CD4-positive, CD25-positive, alpha-beta regulatory T cell (primary cell): ENCODE data around the gene MBNL1. TPM values are rescaled to one million over a fixed set of nuclear protein-coding genes. Genes with fewer than 3 reads are reported as not detected.
"Not testable (repeated sequence)": the region's sequence is repeated elsewhere in the genome, so short reads cannot be mapped to it uniquely, and the experiment has no call there.

Experiments
- ATAC-seq, 2 donors: fragments of 150-1000 bp; cut with Tn5 transposase; one replicate each; pipeline ENCODE4 v1.10.0; 2021; ENCODE audit warnings: low read depth in 2 of 2, moderate number of reproducible peaks in 2 of 2, moderate library complexity in 1 of 2
- DNase-seq, 3 donors: peaks; one replicate each; pipeline versions ENCODE4 v3.0.0 to v3.0.0-alpha.2; 2012 to 2022; ENCODE audit warnings: mixed read lengths in 1 of 3
- H3K27ac ChIP-seq: one replicate; pipeline ENCODE4 v1.7.0; 2013; ENCODE audit warnings: mild to moderate bottlenecking, low read length; ENCODE audit not compliant: insufficient read depth, poor library complexity, severe bottlenecking
- H3K27me3 ChIP-seq: one replicate; pipeline ENCODE4 v1.7.0; 2013; ENCODE audit warnings: low read length; ENCODE audit not compliant: control insufficient read depth, insufficient read depth
- H3K36me3 ChIP-seq: one replicate; pipeline ENCODE4 v1.7.0; 2013; ENCODE audit warnings: mild to moderate bottlenecking, low read length, moderate library complexity; ENCODE audit not compliant: control insufficient read depth, insufficient read depth
- H3K4me1 ChIP-seq: 2 replicates; pipeline ENCODE4 v1.7.0; 2013; ENCODE audit warnings: mild to moderate bottlenecking, low read length; ENCODE audit not compliant: insufficient read depth, control insufficient read depth, poor library complexity, severe bottlenecking
- H3K4me3 ChIP-seq: one replicate; pipeline ENCODE4 v1.7.0; 2013; ENCODE audit warnings: low read depth, mild to moderate bottlenecking, low read length, moderate library complexity
- H3K9me3 ChIP-seq, 2 experiments: 1 replicate in 1 of 2; 2 replicates in 1 of 2; pipeline ENCODE4 v1.7.0; 2013; ENCODE audit warnings: low read length in 2 of 2, mild to moderate bottlenecking in 1 of 2, moderate library complexity in 1 of 2; ENCODE audit not compliant: control insufficient read depth in 2 of 2
- H3K27ac Mint-ChIP-seq, 3 donors: one replicate each; pipeline ENCODE4 v1.8.0; 2020 to 2022; ENCODE audit warnings: mild to moderate bottlenecking in 3 of 3, mixed read lengths in 3 of 3, moderate library complexity in 2 of 3
- H3K27me3 Mint-ChIP-seq: one replicate; pipeline ENCODE4 v1.8.0; 2022; ENCODE audit warnings: mild to moderate bottlenecking, mixed read lengths
- H3K36me3 Mint-ChIP-seq: one replicate; pipeline ENCODE4 v1.8.0; 2020; ENCODE audit warnings: mixed read lengths
- H3K4me1 Mint-ChIP-seq, 4 donors: one replicate each; pipeline ENCODE4 v1.8.0; 2020 to 2022; ENCODE audit warnings: mixed read lengths in 4 of 4, mild to moderate bottlenecking in 1 of 4
- H3K4me3 Mint-ChIP-seq, 4 donors: one replicate each; pipeline ENCODE4 v1.8.0; 2020 to 2022; ENCODE audit warnings: mild to moderate bottlenecking in 4 of 4, mixed read lengths in 4 of 4, moderate library complexity in 3 of 4
- H3K9me3 Mint-ChIP-seq, 7 donors: one replicate each; pipeline ENCODE4 v1.8.0; 2020 to 2022; ENCODE audit warnings: mixed read lengths in 7 of 7, mild to moderate bottlenecking in 3 of 7, moderate library complexity in 2 of 7
- polyA plus RNA-seq, 4 donors: library from polyadenylated mRNA; unstranded; fragments of 300-500 nt; fragmentation: Illumina TruSeq; gene quantifications; one replicate each; pipeline ENCODE4 v1.2.3, GENCODE V29; 2021
- total RNA-seq: library from RNA; stranded (reverse); gene quantifications from one replicate; pipeline ENCODE4 v1.2.3, GENCODE V29; 2022

Gene MBNL1
- total and polyA plus RNA-seq, 5 donors from 2014 or later: 221 to 726 (median 252) TPM

GRCh38 chr3:152331998-152332397, 63.3 kb downstream of the MBNL1 start:
- peaks cover 0 to 3% (median 0%) of the 10 kb centered on the region in 7 donors for H3K9me3 Mint-ChIP-seq
- ATAC-seq (no peak), DNase-seq (no peak)
- H3K4me1 Mint-ChIP-seq: peaks cover 63 to 91% (median 76%) of the 10 kb centered on the region in 4 donors
- Histone ChIP-seq H3K27me3 (no peaks in the 10 kb centered on the region), H3K4me1 (peaks cover 82% of the 10 kb centered on the region), H3K27ac (peak overlapping the region; percentile 50), H3K4me3 (peak overlapping the region; percentile 62), H3K36me3 (peaks cover 16% of the 10 kb centered on the region), H3K9me3 (no peaks in the 10 kb centered on the region)
- peaks cover 27% of the 10 kb centered on the region for H3K36me3 Mint-ChIP-seq
- peak overlapping the region; percentile 42 to 69 (median 61) for H3K4me3 Mint-ChIP-seq
- H3K27me3 Mint-ChIP-seq: no peaks in the 10 kb centered on the region
- peak overlapping the region; percentile 49 to 68 (median 66) for H3K27ac Mint-ChIP-seq

GRCh38 chr3:152333928-152334327, 65.2 kb downstream of the MBNL1 start:
- peaks cover 37% of the 10 kb centered on the region for H3K36me3 Mint-ChIP-seq
- DNase-seq: no peak
- no peaks in the 10 kb centered on the region for H3K27me3 Mint-ChIP-seq
- Histone ChIP-seq H3K36me3 (peaks cover 27% of the 10 kb centered on the region), H3K27ac (peak overlapping the region; percentile 50), H3K27me3 (no peaks in the 10 kb centered on the region), H3K9me3 (no peaks in the 10 kb centered on the region), H3K4me3 (peak overlapping the region; percentile 62), H3K4me1 (peaks cover 74% of the 10 kb centered on the region)
- no peak for ATAC-seq
- peaks cover 0 to 3% (median 0%) of the 10 kb centered on the region in 7 donors for H3K9me3 Mint-ChIP-seq
- peak overlapping the region in 3 of 4 donors; percentile 2 to 62 (median 44) for H3K4me3 Mint-ChIP-seq
- H3K4me1 Mint-ChIP-seq: peaks cover 63 to 88% (median 78%) of the 10 kb centered on the region in 4 donors
- peak overlapping the region; percentile 21 to 68 (median 65) for H3K27ac Mint-ChIP-seq

- ATAC-seq (no peak), DNase-seq (no peak)
- peak overlapping the region; percentile 44 for H3K27ac ChIP-seq
- peaks cover 34% of the 10 kb centered on the region for H3K36me3 ChIP-seq
- H3K27ac Mint-ChIP-seq: peak overlapping the region; percentile 41 to 81 (median 68)
- H3K4me3 Mint-ChIP-seq: peak overlapping the region in 2 of 4 donors; percentile 42 to 48
- no peaks in the 10 kb centered on the region for H3K27me3 Mint-ChIP-seq
- peaks cover 39% of the 10 kb centered on the region for H3K36me3 Mint-ChIP-seq
- peaks cover 66 to 88% (median 80%) of the 10 kb centered on the region in 4 donors for H3K4me1 Mint-ChIP-seq
- peak overlapping the region; percentile 48 for H3K4me3 ChIP-seq
- peaks cover 71% of the 10 kb centered on the region for H3K4me1 ChIP-seq
- H3K9me3 ChIP-seq: no peaks in the 10 kb centered on the region
- peaks cover 0 to 3% (median 0%) of the 10 kb centered on the region in 7 donors for H3K9me3 Mint-ChIP-seq
- no peaks in the 10 kb centered on the region for H3K27me3 ChIP-seq
Measured at GRCh38 chr3:152334761-152335160, 66.0 kb downstream of the MBNL1 start.

GRCh38 chr3:152335273-152335672, 66.5 kb downstream of the MBNL1 start:
- peak overlapping the region; percentile 48 for H3K4me3 ChIP-seq
- peaks cover 39% of the 10 kb centered on the region for H3K36me3 ChIP-seq
- ATAC-seq (no peak), DNase-seq (no peak)
- no peaks in the 10 kb centered on the region for H3K27me3 Mint-ChIP-seq
- H3K9me3 ChIP-seq: no peaks in the 10 kb centered on the region
- H3K4me1 ChIP-seq: peaks cover 71% of the 10 kb centered on the region
- peak overlapping the region in 2 of 4 donors; percentile 42 to 48 for H3K4me3 Mint-ChIP-seq
- no peaks in the 10 kb centered on the region for H3K27me3 ChIP-seq
- no peak overlapping the region for H3K27ac ChIP-seq
- peaks cover 0 to 3% (median 0%) of the 10 kb centered on the region in 7 donors for H3K9me3 Mint-ChIP-seq
- H3K27ac Mint-ChIP-seq: peak overlapping the region; percentile 33 to 68 (median 41)
- H3K36me3 Mint-ChIP-seq: peaks cover 44% of the 10 kb centered on the region
- peaks cover 69 to 89% (median 82%) of the 10 kb centered on the region in 4 donors for H3K4me1 Mint-ChIP-seq

GRCh38 chr3:152337337-152337736, 68.6 kb downstream of the MBNL1 start:
- H3K4me3 Mint-ChIP-seq, DNase-seq, H3K27me3 ChIP-seq, ATAC-seq, H3K9me3 ChIP-seq, H3K9me3 Mint-ChIP-seq, H3K4me3 ChIP-seq, H3K27me3 Mint-ChIP-seq: not testable (repeated sequence)
- peaks cover 55% of the 10 kb centered on the region for H3K36me3 ChIP-seq
- H3K27ac ChIP-seq: peak overlapping the region; percentile 35
- Mint-ChIP-seq H3K36me3 (peaks cover 51% of the 10 kb centered on the region), H3K27ac (peak overlapping the region in 1 of 3 donors; percentile 84), H3K4me1 (peaks cover 63 to 86% (median 76%) of the 10 kb centered on the region in 4 donors)
- peaks cover 58% of the 10 kb centered on the region for H3K4me1 ChIP-seq

GRCh38 chr3:152338159-152338720, 69.5 kb downstream of the MBNL1 start:
- DNase-seq (no peak), ATAC-seq (no peak)
- peaks cover 54% of the 10 kb centered on the region for H3K36me3 Mint-ChIP-seq
- H3K27me3 Mint-ChIP-seq: no peaks in the 10 kb centered on the region
- Histone ChIP-seq H3K27ac (no peak overlapping the region), H3K36me3 (peaks cover 63% of the 10 kb centered on the region), H3K27me3 (no peaks in the 10 kb centered on the region), H3K9me3 (no peaks in the 10 kb centered on the region), H3K4me1 (peaks cover 53% of the 10 kb centered on the region), H3K4me3 (no peak overlapping the region)
- peak overlapping the region in 1 of 4 donors; percentile 3 for H3K4me3 Mint-ChIP-seq
- H3K9me3 Mint-ChIP-seq: peaks cover 0 to 3% (median 0%) of the 10 kb centered on the region in 7 donors
- H3K27ac Mint-ChIP-seq: peak overlapping the region in 1 of 3 donors; percentile 84
- H3K4me1 Mint-ChIP-seq: peaks cover 60 to 84% (median 72%) of the 10 kb centered on the region in 4 donors

GRCh38 chr3:152339881-152340505, 71.3 kb downstream of the MBNL1 start:
- peaks cover 37% of the 10 kb centered on the region for H3K4me1 ChIP-seq
- peak overlapping the region in 1 of 4 donors; percentile 12 for H3K4me3 Mint-ChIP-seq
- H3K27ac Mint-ChIP-seq: peak overlapping the region in 2 of 3 donors; percentile 17 to 53
- no peaks in the 10 kb centered on the region for H3K9me3 ChIP-seq
- H3K36me3 Mint-ChIP-seq: peaks cover 52% of the 10 kb centered on the region
- H3K27me3 Mint-ChIP-seq: no peaks in the 10 kb centered on the region
- H3K9me3 Mint-ChIP-seq: peaks cover 0 to 3% (median 0%) of the 10 kb centered on the region in 7 donors
- H3K4me1 Mint-ChIP-seq: peaks cover 51 to 82% (median 68%) of the 10 kb centered on the region in 4 donors
- no peaks in the 10 kb centered on the region for H3K27me3 ChIP-seq
- DNase-seq: no peak
- no peak for ATAC-seq
- peak overlapping the region; percentile 17 for H3K27ac ChIP-seq
- peaks cover 73% of the 10 kb centered on the region for H3K36me3 ChIP-seq
- peak overlapping the region; percentile 7 for H3K4me3 ChIP-seq
